OCI-LY7 (cell line): ENCODE results near the gene CTBP1. TPM values are rescaled to one million over a fixed set of nuclear protein-coding genes. Genes with fewer than 3 reads are reported as not detected.

Experiments
- BruUV-seq: library from RNA; stranded (reverse); fragments of 400-500 nt; replicated peaks from 2 replicates; lab custom pipeline; 2021; lab: Mats Ljungman, UMichigan
- CTCF ChIA-PET: fragments of 300-600 bp; sonication (Branson Sonifier 250); formaldehyde crosslinking; loops from one replicate; lab custom pipeline; 2022; ENCODE audit warnings: antibody characterized with exemption; ENCODE audit not compliant: unreplicated experiment; lab: Charles Lee
- POLR2A ChIA-PET: fragments of 300-600 bp; sonication (Branson Sonifier 250); formaldehyde crosslinking; loops from one replicate; lab custom pipeline; 2022; ENCODE audit warnings: antibody characterized with exemption; lab: Charles Lee
- DNase-seq: peaks from one replicate; pipeline ENCODE4 v3.0.0-alpha.2; 2015; ENCODE audit warnings: low spot score
- H2AFZ ChIP-seq: fragments of 200-600 bp; sonication (generic), shearing (Covaris generic); 2 replicates; pipeline ENCODE4 v1.6.1; 2014; ENCODE audit warnings: mild to moderate bottlenecking, antibody characterized with exemption, low read length, moderate library complexity
- H3K27ac ChIP-seq: fragments of 200-600 bp; sonication (generic); 2 replicates; pipeline ENCODE4 v1.5.1; 2014; ENCODE audit warnings: mixed run types, low read depth, mild to moderate bottlenecking, moderate library complexity, low read length, inconsistent platforms; ENCODE audit not compliant: poor library complexity, severe bottlenecking
- H3K36me3 ChIP-seq: fragments of 200-600 bp; sonication (generic); 2 replicates; pipeline ENCODE4 v1.6.1; 2014; ENCODE audit warnings: mild to moderate bottlenecking, antibody characterized with exemption, low read length, moderate library complexity, mixed read lengths; ENCODE audit not compliant: insufficient read depth
- H3K4me1 ChIP-seq: fragments of 200-600 bp; sonication (generic); 2 replicates; pipeline ENCODE4 v1.5.1; 2014; ENCODE audit warnings: mild to moderate bottlenecking, low read length; ENCODE audit not compliant: insufficient read depth, poor library complexity, severe bottlenecking
- H3K4me2 ChIP-seq: fragments of 200-600 bp; sonication (generic); 2 replicates; pipeline ENCODE4 v1.6.1; 2014; ENCODE audit warnings: mild to moderate bottlenecking, low read length
- H3K4me3 ChIP-seq: fragments of 200-600 bp; sonication (generic); 2 replicates; pipeline ENCODE4 v1.5.1; 2014; ENCODE audit warnings: mild to moderate bottlenecking, low read depth, low read length; ENCODE audit not compliant: poor library complexity, severe bottlenecking
- H3K79me2 ChIP-seq: fragments of 200-600 bp; sonication (generic); 2 replicates; pipeline ENCODE4 v1.6.1; 2016; ENCODE audit warnings: low read depth, mild to moderate bottlenecking, low read length, moderate library complexity, mixed read lengths; ENCODE audit not compliant: insufficient read depth
- H3K9me2 ChIP-seq: fragments of 200-600 bp; sonication (generic); 2 replicates; pipeline ENCODE4 v1.6.1; 2016; ENCODE audit warnings: mild to moderate bottlenecking, low read length, mixed read lengths; ENCODE audit not compliant: insufficient read depth
- H3K9me3 ChIP-seq: fragments of 200-600 bp; sonication (generic); 2 replicates; pipeline ENCODE4 v1.6.1; 2014; ENCODE audit warnings: mild to moderate bottlenecking, mixed run types, low read length, mixed read lengths
- H4K20me1 ChIP-seq: fragments of 200-600 bp; sonication (generic); 2 replicates; pipeline ENCODE4 v1.6.1; 2014; ENCODE audit warnings: mild to moderate bottlenecking, antibody characterized with exemption, low read length, moderate library complexity, mixed read lengths; ENCODE audit not compliant: insufficient read depth
- CTCF ChIP-seq: fragments of 200-600 bp; sonication (generic); conservative IDR thresholded peaks from 2 replicates; pipeline ENCODE4 v1.5.1; 2014; ENCODE audit warnings: mild to moderate bottlenecking, antibody characterized with exemption, low read length, moderate library complexity, mixed read lengths
- EZH2phosphoT487 ChIP-seq: fragments of 200-600 bp; sonication (generic); IDR thresholded peaks from 2 replicates; pipeline ENCODE4 v1.6.1; 2018; ENCODE audit warnings: low read depth, borderline replicate concordance, mild to moderate bottlenecking, mixed run types, antibody characterized with exemption, low read length, moderate library complexity, mixed read lengths
- intact Hi-C: fragments of 100-400 bp; cut with micrococcal nuclease; formaldehyde crosslinking; loops from one replicate; pipeline ENCODE4 v1.10.0; 2022; ENCODE audit not compliant: unreplicated experiment
- total RNA-seq, 2 experiments: library from RNA; depleted of rRNA in 1 of 2; stranded (reverse); fragments of >200 nt in 1 of 2; shearing (Covaris generic) in 1 of 2; gene quantifications; 2 replicates each; pipeline ENCODE4 v1.2.3, GENCODE V29; 2014 to 2022

Gene CTBP1
- total RNA-seq, 2 experiments from 2014 or later, result 238 to 311 TPM

GRCh38 chr4:1175635-1176229 lies 73.2 kb downstream of the CTBP1 start:
- H3K79me2 ChIP-seq, result no peaks in the 10 kb centered on the region
- H3K9me2 ChIP-seq, result no peaks in the 10 kb centered on the region
- H3K4me3 ChIP-seq, result no peak overlapping the region
- CTCF ChIA-PET, result no interaction called here
- no peak for DNase-seq
- TF ChIP-seq CTCF, result no peak
- no peak for TF ChIP-seq EZH2phosphoT487
- H3K4me2 ChIP-seq, result no peak overlapping the region
- peaks cover 12% of the 10 kb centered on the region; the same call in 1 of the 2 replicates for H3K9me3 ChIP-seq
- no peak overlapping the region for H3K27ac ChIP-seq
- H3K4me1 ChIP-seq, result no peaks in the 10 kb centered on the region
- POLR2A ChIA-PET, result no interaction called here
- H4K20me1 ChIP-seq, result no peaks in the 10 kb centered on the region
- H2AFZ ChIP-seq, result no peak overlapping the region
- BruUV-seq, result no TSS peak
- intact Hi-C loops, result no loop called here
- no peaks in the 10 kb centered on the region for H3K36me3 ChIP-seq

GRCh38 chr4:1174941-1175634 lies 73.8 kb downstream of the CTBP1 start:
- no peak overlapping the region for H2AFZ ChIP-seq
- TF ChIP-seq CTCF (no peak), EZH2phosphoT487 (no peak)
- no peak overlapping the region for H3K27ac ChIP-seq
- no TSS peak for BruUV-seq
- no peak overlapping the region for H3K4me2 ChIP-seq
- H3K4me3 ChIP-seq, result no peak overlapping the region
- no peaks in the 10 kb centered on the region for H3K9me2 ChIP-seq
- CTCF ChIA-PET, result no interaction called here
- POLR2A ChIA-PET, result no interaction called here
- no peaks in the 10 kb centered on the region for H3K79me2 ChIP-seq
- no peaks in the 10 kb centered on the region for H3K36me3 ChIP-seq
- H4K20me1 ChIP-seq, result no peaks in the 10 kb centered on the region
- H3K9me3 ChIP-seq, result peaks cover 5% of the 10 kb centered on the region; the same call in 1 of the 2 replicates
- intact Hi-C loops, result no loop called here
- no peaks in the 10 kb centered on the region for H3K4me1 ChIP-seq
- no peak for DNase-seq
